Spleen (tissue), 7 donors: ENCODE results near the gene C1orf115.

Experiments
- POLR2A ChIP-seq, 3 donors: fragments of 450-650 bp; IDR thresholded peaks; one replicate each; pipeline ENCODE4 v1.5.1; 2017; ENCODE audit warnings: antibody characterized with exemption in 3 of 3, mild to moderate bottlenecking in 1 of 3
- POLR2AphosphoS5 ChIP-seq, 3 donors: sonication (generic); formaldehyde crosslinking; IDR thresholded peaks; one replicate each; pipeline ENCODE4 v1.5.1; 2017; ENCODE audit warnings: antibody characterized with exemption in 3 of 3
- TF ChIP-seq, protein P1 (sequence below), 11 experiments: fragments of 200-600 bp in 7 of 11; fragments of 450-650 bp in 4 of 11; sonication (generic) in 4 of 11; IDR thresholded peaks in 8 of 11; conservative IDR thresholded peaks in 3 of 11; 1 replicate in 7 of 11; 2 replicates in 4 of 11; pipeline versions ENCODE4 v1.4.0 to v1.8.0; 2016 to 2021; ENCODE audit warnings: antibody characterized with exemption in 11 of 11, inconsistent platforms in 4 of 11, mild to moderate bottlenecking in 1 of 11
- donor health status: DM: no; HTN: no; CAD: no; lungs with moderate emphysema.
- donor health status: DM: no; HTN: no; CAD: no.
- donor health status: DM: no; HTN: no; CAD: no.

GRCh38 chr1:220707160-220707559, 17.0 kb downstream of the C1orf115 start:
- TF ChIP-seq, protein P1, sequence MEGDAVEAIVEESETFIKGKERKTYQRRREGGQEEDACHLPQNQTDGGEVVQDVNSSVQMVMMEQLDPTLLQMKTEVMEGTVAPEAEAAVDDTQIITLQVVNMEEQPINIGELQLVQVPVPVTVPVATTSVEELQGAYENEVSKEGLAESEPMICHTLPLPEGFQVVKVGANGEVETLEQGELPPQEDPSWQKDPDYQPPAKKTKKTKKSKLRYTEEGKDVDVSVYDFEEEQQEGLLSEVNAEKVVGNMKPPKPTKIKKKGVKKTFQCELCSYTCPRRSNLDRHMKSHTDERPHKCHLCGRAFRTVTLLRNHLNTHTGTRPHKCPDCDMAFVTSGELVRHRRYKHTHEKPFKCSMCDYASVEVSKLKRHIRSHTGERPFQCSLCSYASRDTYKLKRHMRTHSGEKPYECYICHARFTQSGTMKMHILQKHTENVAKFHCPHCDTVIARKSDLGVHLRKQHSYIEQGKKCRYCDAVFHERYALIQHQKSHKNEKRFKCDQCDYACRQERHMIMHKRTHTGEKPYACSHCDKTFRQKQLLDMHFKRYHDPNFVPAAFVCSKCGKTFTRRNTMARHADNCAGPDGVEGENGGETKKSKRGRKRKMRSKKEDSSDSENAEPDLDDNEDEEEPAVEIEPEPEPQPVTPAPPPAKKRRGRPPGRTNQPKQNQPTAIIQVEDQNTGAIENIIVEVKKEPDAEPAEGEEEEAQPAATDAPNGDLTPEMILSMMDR (IDR thresholded peaks at IDR 0.05 in 8 of 11, conservative IDR thresholded peaks at IDR 0.05 in 3 of 11) = no peak
- no peak for TF ChIP-seq POLR2A (IDR thresholded peaks at IDR 0.05)
- no peak for TF ChIP-seq POLR2AphosphoS5 (IDR thresholded peaks at IDR 0.05)
